Kidney (tissue), 14 donors: ENCODE data around the gene CCL19. TPM values are rescaled to one million over a fixed set of nuclear protein-coding genes. Genes with fewer than 3 reads are reported as not detected.
A peak's percentile ranks its signal among the peaks of the same experiment; 100 is the strongest.

Experiments
- DNase-seq, 5 donors: peaks; one replicate each; pipeline ENCODE4 v3.0.0-alpha.2; 2013 to 2020
- FAIRE-seq: peaks from 2 replicates; lab custom pipeline; 2012; peaks lifted over from hg19 to GRCh38; lab: Jason Lieb, UNC
- H3K27ac ChIP-seq, 2 donors: one replicate each; pipeline ENCODE4 v1.7.0; 2013; ENCODE audit warnings: low read depth in 2 of 2, low read length in 2 of 2, inconsistent platforms in 1 of 2
- H3K27me3 ChIP-seq: one replicate; pipeline ENCODE4 v1.7.1; 2013; ENCODE audit warnings: low read length, inconsistent platforms; ENCODE audit not compliant: control insufficient read depth, insufficient read depth
- H3K36me3 ChIP-seq, 3 donors: one replicate each; pipeline versions ENCODE4 v1.7.0 to v1.7.1; 2013; ENCODE audit warnings: low read length in 3 of 3, control low read depth in 1 of 3, inconsistent platforms in 1 of 3; ENCODE audit not compliant: insufficient read depth in 3 of 3, control insufficient read depth in 2 of 3
- H3K4me1 ChIP-seq, 3 donors: one replicate each; pipeline versions ENCODE4 v1.7.0 to v1.7.1; 2013; ENCODE audit warnings: low read length in 3 of 3, inconsistent platforms in 1 of 3, low read depth in 1 of 3; ENCODE audit not compliant: control insufficient read depth in 2 of 3, insufficient read depth in 2 of 3
- H3K4me3 ChIP-seq, 3 donors: one replicate each; pipeline versions ENCODE4 v1.7.0 to v1.8.1; 2013; ENCODE audit warnings: low read length in 3 of 3, control low read depth in 1 of 3, inconsistent platforms in 1 of 3
- H3K9ac ChIP-seq, 3 donors: one replicate each; pipeline versions ENCODE4 v1.7.0 to v1.7.1; 2013; ENCODE audit warnings: low read length in 3 of 3, control low read depth in 1 of 3, inconsistent platforms in 1 of 3
- H3K9me3 ChIP-seq, 3 donors: one replicate each; pipeline versions ENCODE4 v1.7.0 to v1.7.1; 2013; ENCODE audit warnings: low read length in 3 of 3, control low read depth in 1 of 3, inconsistent platforms in 1 of 3; ENCODE audit not compliant: control insufficient read depth in 2 of 3, insufficient read depth in 1 of 3
- CTCF ChIP-seq: IDR thresholded peaks from 3 replicates; pipeline ENCODE4 v1.5.1; 2012; ENCODE audit warnings: mild to moderate bottlenecking, moderate library complexity, borderline replicate concordance; ENCODE audit not compliant: insufficient read depth; ENCODE audit errors: extremely low read depth
- intact Hi-C: fragments of 100-400 bp; cut with DNase I; formaldehyde crosslinking; loops from one replicate; pipeline ENCODE4 v1.11.1; 2022
- polyA plus RNA-seq: library from polyadenylated mRNA; stranded (reverse); fragments of 350-450 nt; fragmentation: Illumina TruSeq; extraction: RNeasy Lipid Tissue Mini Kit (QIAGEN cat#74804); gene quantifications from one replicate; pipeline ENCODE4 v1.2.3, GENCODE V29; 2014; ENCODE audit warnings: low read depth, low replicate concordance; ENCODE audit not compliant: insufficient read depth
- total RNA-seq: library from RNA; stranded (reverse); fragmentation: NEBNext Ultra II Directional; extraction: Animal tissue kit (Norgen Biotek cat#: 25700); gene quantifications from one replicate; pipeline ENCODE4 v1.2.1, GENCODE V29; 2021
- donor health status: control.
- donor health status: control.
- donor health status: control.
- donor health status: control.
- donor health status: control.
- donor health status: DM: yes; HTN: yes; CAD: no.
- donor health status: Normal renal cell carcinoma (clear cell type).

The CCL19 gene
- total and polyA plus RNA-seq, 2 donors from 2014 or later = 11.4 to 60.8 TPM

DNA sequence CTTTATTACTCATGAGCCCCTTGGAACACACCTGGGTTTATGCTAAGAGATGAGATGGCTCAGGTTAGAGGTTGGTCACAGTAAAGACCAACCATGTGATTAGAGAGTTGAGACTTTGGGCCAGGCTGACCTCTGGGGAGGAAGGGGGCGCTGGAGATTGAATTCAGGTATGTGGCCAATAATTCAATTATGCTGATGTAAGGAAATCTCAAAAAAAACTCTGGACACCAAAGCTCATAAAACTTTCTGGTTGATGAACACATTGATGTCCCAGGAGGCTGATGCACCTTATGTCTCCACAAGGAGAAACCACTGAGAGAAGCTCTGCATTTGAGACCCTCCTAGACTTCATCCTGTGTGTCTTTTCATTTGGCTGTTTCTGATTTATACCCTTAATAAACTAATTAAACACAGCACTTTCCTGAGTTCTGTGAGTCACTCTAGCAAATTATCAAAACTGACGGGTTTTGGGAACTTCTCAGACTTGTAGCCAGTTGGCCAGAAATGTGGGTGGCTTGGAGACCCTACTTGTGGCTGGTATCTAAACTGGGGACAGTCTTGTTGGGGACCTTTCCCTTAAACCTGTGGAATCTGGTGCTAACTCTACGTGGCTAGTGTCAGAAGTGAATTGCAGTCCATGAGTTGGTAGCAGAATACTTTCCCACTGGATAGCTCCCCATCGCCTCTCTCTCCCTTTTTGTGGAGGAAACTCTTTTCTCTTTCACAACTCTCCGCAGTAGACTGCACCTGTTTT, 21.1 kb downstream of the CCL19 start:
- H3K27me3 ChIP-seq = no peaks in the 10 kb centered on the region
- H3K4me3 ChIP-seq = no peak overlapping the region
- H3K9ac ChIP-seq = no peak overlapping the region
- H3K27ac ChIP-seq = no peak overlapping the region
- H3K9me3 ChIP-seq = no peaks in the 10 kb centered on the region
- intact Hi-C loops = no loop called here
- no peaks in the 10 kb centered on the region for H3K36me3 ChIP-seq
- FAIRE-seq = no peak
- no peak for TF ChIP-seq CTCF
- DNase-seq = no peak
- peaks cover 0 to 2% (median 0%) of the 10 kb centered on the region in 3 donors for H3K4me1 ChIP-seq

DNA sequence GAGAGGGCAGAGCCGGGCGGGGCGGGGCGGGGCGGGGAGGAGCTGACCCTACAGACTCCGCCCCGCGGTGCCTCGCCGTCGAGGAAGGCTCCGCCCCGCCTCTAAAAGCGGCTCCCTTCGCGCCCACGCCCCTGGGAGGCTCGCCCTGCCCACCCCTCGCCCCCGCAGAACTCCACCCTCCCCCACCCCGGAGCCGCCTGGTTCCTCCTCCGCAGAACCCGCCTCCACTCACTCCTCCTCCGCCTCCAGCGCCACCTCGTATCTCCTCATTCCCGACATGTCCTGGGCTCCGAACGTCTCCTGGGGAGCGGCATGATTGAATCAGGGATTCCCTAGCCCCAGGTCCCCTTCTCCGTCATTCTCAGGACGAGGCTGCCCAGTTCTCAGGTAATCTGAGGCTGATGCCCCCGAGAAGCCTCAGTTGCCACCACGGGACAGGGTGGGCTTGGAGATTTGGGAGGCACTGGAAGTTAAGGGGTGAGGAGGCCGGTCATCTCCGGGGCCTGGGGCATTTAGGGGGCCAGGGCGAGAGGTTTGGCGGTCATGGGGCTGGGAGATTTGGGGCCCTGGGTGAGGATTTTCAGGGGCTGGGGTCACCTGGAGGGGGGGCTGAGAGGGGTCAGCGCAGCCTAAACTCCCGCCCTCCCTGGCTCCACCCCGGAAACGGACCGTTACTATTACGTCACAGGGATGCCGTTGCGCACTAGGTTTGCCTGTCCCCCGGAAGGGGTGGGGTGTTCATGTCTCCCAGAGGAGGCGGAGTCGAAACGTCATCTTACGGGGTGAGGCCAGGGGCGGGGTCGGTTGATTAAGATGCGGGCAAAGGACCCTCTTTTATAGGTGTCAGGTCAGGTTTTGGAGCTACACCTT, 25.5 kb downstream of the CCL19 start:
- intact Hi-C loops = no loop called here
- Histone ChIP-seq H3K4me3 (peak overlapping the region; percentile 74 to 88 (median 79)), H3K9me3 (no peaks in the 10 kb centered on the region), H3K9ac (peak overlapping the region; percentile 64 to 96 (median 93)), H3K27ac (peak overlapping the region; percentile 98 to 99), H3K4me1 (peaks cover 0 to 2% (median 0%) of the 10 kb centered on the region in 3 donors), H3K27me3 (no peaks in the 10 kb centered on the region), H3K36me3 (no peaks in the 10 kb centered on the region)
- TF ChIP-seq CTCF = no peak
- peak; percentile 94 to 99 (median 97) for DNase-seq
- FAIRE-seq = no peak

DNA sequence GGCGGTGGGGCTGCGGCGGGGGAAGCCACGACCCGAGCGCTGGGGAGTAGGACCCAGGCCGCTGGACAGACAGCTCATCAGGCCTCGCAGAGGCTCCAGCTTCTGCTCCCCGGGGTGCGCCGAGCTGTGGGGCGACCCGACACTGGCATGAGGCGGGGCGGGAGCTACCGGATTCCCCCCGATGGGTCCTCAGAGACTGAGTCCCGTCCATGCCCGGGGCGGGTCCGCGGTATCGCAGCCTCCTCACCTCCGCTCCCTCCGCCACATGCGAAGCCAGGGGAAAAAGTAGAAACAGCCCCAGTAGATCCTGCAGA, 26.1 kb downstream of the CCL19 start:
- Histone ChIP-seq H3K27me3 (no peaks in the 10 kb centered on the region), H3K4me1 (peaks cover 0 to 2% (median 0%) of the 10 kb centered on the region in 3 donors), H3K4me3 (peak overlapping the region; percentile 28 to 76 (median 65)), H3K27ac (peak overlapping the region; percentile 73 to 76), H3K36me3 (peaks cover 0 to 4% (median 0%) of the 10 kb centered on the region in 3 donors), H3K9me3 (no peaks in the 10 kb centered on the region), H3K9ac (peak overlapping the region in 2 of 3 donors; percentile 52 to 62)
- DNase-seq (no peak), FAIRE-seq (no peak)
- TF ChIP-seq CTCF = no peak
- intact Hi-C loops = no loop called here
